HK-2 (cell line): ENCODE measurements around the gene LYPD4.

Experiments
- DNase-seq: peaks from one replicate; pipeline ENCODE4 v3.0.0-alpha.2; 2018; ENCODE audit not compliant: unreplicated experiment

The LYPD4 gene

GRCh38 chr19:41872775-41873647 lies 28.5 kb upstream of the LYPD4 start:
- peak; percentile 88 for DNase-seq

- peak; percentile 44 for DNase-seq
Measured at GRCh38 chr19:41872384-41872774, 27.9 kb upstream of the LYPD4 start.

GRCh38 chr19:41871573-41872383 lies 27.3 kb upstream of the LYPD4 start:
- DNase-seq, result peak; percentile 43

- DNase-seq, result peak; percentile 45
Measured at GRCh38 chr19:41870401-41870873, 26.0 kb upstream of the LYPD4 start.

- DNase-seq, result no peak
Measured at GRCh38 chr19:41869374-41869955, 25.0 kb upstream of the LYPD4 start.

- no peak for DNase-seq
Measured at GRCh38 chr19:41868989-41869300, 24.5 kb upstream of the LYPD4 start.

- DNase-seq, result no peak
Measured at GRCh38 chr19:41868120-41868988, 23.9 kb upstream of the LYPD4 start.

GRCh38 chr19:41866284-41866683 lies 21.8 kb upstream of the LYPD4 start:
- DNase-seq, result no peak

GRCh38 chr19:41864374-41864773 lies 19.9 kb upstream of the LYPD4 start:
- DNase-seq, result no peak

GRCh38 chr19:41863209-41863931 lies 18.9 kb upstream of the LYPD4 start:
- no peak for DNase-seq

GRCh38 chr19:41862445-41862986 lies 18.0 kb upstream of the LYPD4 start:
- DNase-seq, result no peak

GRCh38 chr19:41861846-41862245 lies 17.4 kb upstream of the LYPD4 start:
- DNase-seq, result no peak

GRCh38 chr19:41861116-41861768 lies 16.8 kb upstream of the LYPD4 start:
- no peak for DNase-seq

GRCh38 chr19:41860419-41861115 lies 16.1 kb upstream of the LYPD4 start:
- DNase-seq, result peak; percentile 35

- DNase-seq, result peak; percentile 98
Measured at GRCh38 chr19:41859618-41860418, 15.3 kb upstream of the LYPD4 start, which contains the start of gene RPS19. TSS of gene RPS19 (plus strand) at chr19:41860255. CDS start at chr19:41860775, 520 bp downstream.

- no peak for DNase-seq
Measured at GRCh38 chr19:41859213-41859617, 14.7 kb upstream of the LYPD4 start.

- no peak for DNase-seq
Measured at GRCh38 chr19:41853768-41854167, 9.3 kb upstream of the LYPD4 start.

- no peak for DNase-seq
Measured at GRCh38 chr19:41853344-41853743, 8.9 kb upstream of the LYPD4 start.
